Panc1 (cell line): ENCODE measurements around the gene CASD1. TPM values are rescaled to one million over a fixed set of nuclear protein-coding genes. Genes with fewer than 3 reads are reported as not detected.

Experiments
- ATAC-seq: fragments of 200-7000 bp; cut with Tn5 transposase; 2 replicates; pipeline ENCODE4 v1.9.1; 2020; ENCODE audit warnings: mild to moderate bottlenecking, moderate library complexity
- BruUV-seq: library from RNA; stranded (reverse); fragments of 400-500 nt; replicated peaks from 2 replicates; lab custom pipeline; 2021; lab: Mats Ljungman, UMichigan
- CTCF ChIA-PET: fragments of 300-600 bp; sonication (Branson Sonifier 250); formaldehyde crosslinking; loops from one replicate; lab custom pipeline; 2022; ENCODE audit warnings: antibody characterized with exemption; lab: Charles Lee
- POLR2A ChIA-PET: fragments of 300-600 bp; sonication (Branson Sonifier 250); formaldehyde crosslinking; loops from one replicate; lab custom pipeline; 2022; ENCODE audit warnings: antibody characterized with exemption; lab: Charles Lee
- DNase-seq: peaks from one replicate; pipeline ENCODE4 v3.0.0-alpha.2; 2010; ENCODE audit warnings: low read depth, low spot score
- H3K27ac ChIP-seq: 2 replicates; pipeline ENCODE4 v1.5.1; 2011; ENCODE audit warnings: mild to moderate bottlenecking, low read length, inconsistent platforms
- H3K27me3 ChIP-seq: fragments of 200-500 bp; sonication (Bioruptor generic); 2 replicates; pipeline ENCODE4 v1.6.0; 2014; ENCODE audit warnings: low read length, inconsistent platforms; ENCODE audit not compliant: control insufficient read depth, insufficient read depth
- H3K36me3 ChIP-seq: fragments of 200-500 bp; sonication (Bioruptor generic); 2 replicates; pipeline ENCODE4 v1.5.1; 2014; ENCODE audit warnings: inconsistent platforms, mild to moderate bottlenecking, low read length, moderate library complexity; ENCODE audit not compliant: control insufficient read depth, insufficient read depth
- H3K4me1 ChIP-seq: 2 replicates; pipeline ENCODE4 v1.5.1; 2011; ENCODE audit warnings: inconsistent platforms, mild to moderate bottlenecking, low read length, moderate library complexity; ENCODE audit not compliant: control insufficient read depth, insufficient read depth
- H3K4me3 ChIP-seq, 2 experiments: 2 replicates each; pipeline ENCODE4 v1.5.1; 2011 to 2012; ENCODE audit warnings: low read depth in 2 of 2, low read length in 2 of 2, mild to moderate bottlenecking in 2 of 2, inconsistent platforms in 1 of 2, moderate library complexity in 1 of 2
- H3K9me3 ChIP-seq: fragments of 200-500 bp; sonication (Bioruptor generic); 2 replicates; pipeline ENCODE4 v1.5.1; 2014; ENCODE audit warnings: low read depth, mild to moderate bottlenecking, inconsistent platforms, low read length, moderate library complexity; ENCODE audit not compliant: control insufficient read depth, insufficient read depth
- CTCF ChIP-seq: fragments of 450-650 bp; IDR thresholded peaks from 2 replicates; pipeline ENCODE4 v1.5.1; 2017; ENCODE audit warnings: mild to moderate bottlenecking
- POLR2AphosphoS5 ChIP-seq: IDR thresholded peaks from 2 replicates; pipeline ENCODE4 v1.6.1; 2012; ENCODE audit warnings: mild to moderate bottlenecking, low read depth, low read length, moderate library complexity
- REST ChIP-seq, 2 experiments: IDR thresholded peaks; 2 replicates each; pipeline ENCODE4 v1.6.1; 2011 to 2012; ENCODE audit warnings: low read depth in 2 of 2, control low read depth in 1 of 2, low read length in 1 of 2, mild to moderate bottlenecking in 1 of 2, moderate library complexity in 1 of 2; ENCODE audit not compliant: insufficient read depth in 1 of 2
- SIN3A ChIP-seq: IDR thresholded peaks from 2 replicates; pipeline ENCODE4 v1.6.1; 2012; ENCODE audit warnings: low read depth, mild to moderate bottlenecking, low read length, moderate library complexity, borderline replicate concordance; ENCODE audit not compliant: insufficient read depth
- TCF7L2 ChIP-seq: IDR thresholded peaks from 2 replicates; pipeline ENCODE4 v1.6.1; 2011; ENCODE audit warnings: mild to moderate bottlenecking, low read depth, low read length, inconsistent platforms
- in situ Hi-C: cut with HindIII; loops from 2 replicates; pipeline ENCODE4 v1.10.0; 2016; ENCODE audit warnings: low sequenced_read_pairs, low pct_unique_long_range_greater_than_20kb
- intact Hi-C: fragments of 100-400 bp; cut with micrococcal nuclease; formaldehyde crosslinking; loops from one replicate; pipeline ENCODE4 v1.10.0; 2022; ENCODE audit not compliant: unreplicated experiment
- total RNA-seq: library from RNA; stranded (reverse); gene quantifications from one replicate; pipeline ENCODE4 v1.2.1, GENCODE V29; 2021; ENCODE audit not compliant: unreplicated experiment

CASD1 gene
- total RNA-seq, 1 experiment from 2014 or later, result 14.7 TPM

DNA sequence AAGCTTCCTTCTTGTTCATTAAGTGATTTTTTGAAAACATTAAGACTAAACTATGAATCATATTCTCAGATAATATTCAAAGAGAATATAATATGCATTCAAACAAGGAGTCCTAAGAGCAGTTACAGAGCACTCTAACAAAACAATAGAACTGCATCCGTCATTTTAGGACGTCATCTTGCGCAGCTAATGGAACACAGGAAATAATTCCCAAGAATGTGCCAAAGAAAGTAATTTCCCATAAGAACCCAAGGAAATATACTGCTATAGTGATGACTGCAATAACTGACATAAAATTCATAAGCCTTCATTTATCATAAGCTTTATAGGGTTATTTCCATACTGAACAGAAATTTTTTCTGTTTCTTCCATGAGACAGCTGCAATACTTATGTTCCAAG, 28.3 kb upstream of the CASD1 start:
- Histone ChIP-seq H3K4me3 (no peak overlapping the region), H3K4me1 (no peaks in the 10 kb centered on the region), H3K36me3 (no peaks in the 10 kb centered on the region), H3K9me3 (no peaks in the 10 kb centered on the region), H3K27ac (no peak overlapping the region), H3K27me3 (peaks cover 8% of the 10 kb centered on the region; the same call in 1 of the 2 replicates)
- ATAC-seq, result no peak
- no TSS peak for BruUV-seq
- TF ChIP-seq TCF7L2 (no peak), POLR2AphosphoS5 (no peak), REST (IDR thresholded peaks at IDR 0.05; ENCODE audit: insufficient read depth in 1 of 2, low read depth in 2 of 2, low read length in 1 of 2) (no peak), SIN3A (no peak), CTCF (no peak)
- intact Hi-C loops (no loop called here), in situ Hi-C loops (no loop called here)
- ChIA-PET CTCF (no interaction called here), POLR2A (no interaction called here)
- DNase-seq, result no peak

- TF ChIP-seq SIN3A, result no peak
- TF ChIP-seq CTCF, result no peak
- no TSS peak for BruUV-seq
- Histone ChIP-seq H3K27me3 (peaks cover 7% of the 10 kb centered on the region; the same call in 1 of the 2 replicates), H3K36me3 (no peaks in the 10 kb centered on the region), H3K27ac (no peak overlapping the region), H3K9me3 (no peaks in the 10 kb centered on the region), H3K4me1 (no peaks in the 10 kb centered on the region), H3K4me3 (no peak overlapping the region)
- intact Hi-C loops (no loop called here), in situ Hi-C loops (no loop called here)
- no peak for DNase-seq
- ChIA-PET CTCF (no interaction called here), POLR2A (no interaction called here)
- no peak for ATAC-seq
Measured at GRCh38 chr7:94482796-94483195, 26.8 kb upstream of the CASD1 start.
